ENCODE measurements around the gene JAG1. TPM values are rescaled to one million over a fixed set of nuclear protein-coding genes. Genes with fewer than 3 reads are reported as not detected.

JAG1 gene
- total and polyA plus RNA-seq, 9 of the 15 experiments (the other 6 are each of a cell fraction or from before 2014, with no cell fraction given): 0.04 to 0.40 (median 0.07) TPM

GRCh38 chr20:10644458-10645204, 29.2 kb downstream of the JAG1 start:
- FAIRE-seq (no peak), DNase-seq (ENCODE audit: extremely low read depth in 1 of 4, low spot score in 3 of 4) (no peak), ATAC-seq (no peak)
- Histone ChIP-seq H3K4me3 (no peak overlapping the region), H2AFZ (ENCODE audit: low read depth, low read length) (no peak overlapping the region), H3K9me3 (replicated peaks; ENCODE audit: control insufficient read depth, insufficient read depth, low read depth, low read length) (no peaks in the 10 kb centered on the region), H3K36me3 (ENCODE audit: control insufficient read depth, insufficient read depth, low read length) (no peaks in the 10 kb centered on the region), H3K79me2 (ENCODE audit: control insufficient read depth, insufficient read depth, low read length) (no peaks in the 10 kb centered on the region), H4K20me1 (replicated peaks; ENCODE audit: control insufficient read depth, insufficient read depth, low read length) (no peaks in the 10 kb centered on the region), H3K27ac (ENCODE audit: extremely low read depth, low read depth, low read length) (no peak overlapping the region), H3K9ac (ENCODE audit: insufficient read depth in 1 of 2, low read depth in 2 of 2, low read length in 2 of 2) (no peak overlapping the region), H3K4me2 (ENCODE audit: insufficient read depth, low read length) (no peak overlapping the region), H3K4me1 (replicated peaks in 1 of 2; ENCODE audit: control insufficient read depth in 2 of 2, insufficient read depth in 2 of 2, low read length in 2 of 2) (no peaks in the 10 kb centered on the region), H3K9me1 (ENCODE audit: control insufficient read depth, insufficient read depth, low read length) (no peaks in the 10 kb centered on the region), H3K27me3 (ENCODE audit: control insufficient read depth in 2 of 2, insufficient read depth in 2 of 2, low read length in 2 of 2) (peaks cover 3 to 27% of the 10 kb centered on the region in 2 experiments; a peak in 4 of 5 replicates)
- in situ Hi-C loops (cut with MboI) (no loop called here), intact Hi-C loops (cut with micrococcal nuclease) (loop anchor here (5.0 kb wide), 1 partner anchor 92 kb away; no protein-coding TSS in a partner anchor)
- ChIA-PET POLR2A (interaction anchor here (0.6 to 1.1 kb wide), 2 partner anchors 77 to 210 kb away, joined by 3 read pairs; partner anchors contain the start of gene MKKS), CTCF (ENCODE audit: low intra/inter-chr PET ratio) (no interaction called here)
- no TSS peak for BruUV-seq (replicated peaks)
- WGBS (ENCODE audit: insufficient coverage, low coverage, missing lambda C conversion rate): 9% methylated on average over 12 of the region's 14 CpGs
- TF ChIP-seq ID3 (CRISPR knock-in tag; IDR thresholded peaks at IDR 0.05) (no peak), ID3 (tag; IDR thresholded peaks at IDR 0.05) (no peak), CBX3 (IDR thresholded peaks at IDR 0.05; ENCODE audit: borderline replicate concordance in 1 of 2, low read length in 2 of 2) (no peak), FOXA1 (IDR thresholded peaks at IDR 0.05; ENCODE audit: borderline replicate concordance) (no peak), ZBTB12 (CRISPR knock-in tag; IDR thresholded peaks at IDR 0.05) (no peak), ZBTB8A (IDR thresholded peaks at IDR 0.05; ENCODE audit: partially characterized antibody) (no peak), ZNF316 (IDR thresholded peaks at IDR 0.05) (no peak), ZNF407 (IDR thresholded peaks at IDR 0.05; ENCODE audit: low read depth) (no peak), KAT7 (CRISPR knock-in tag; IDR thresholded peaks at IDR 0.05; ENCODE audit: borderline replicate concordance) (no peak), PHF21A (IDR thresholded peaks at IDR 0.05; ENCODE audit: borderline replicate concordance, low read depth) (no peak), NR2C1 (IDR thresholded peaks at IDR 0.05) (no peak), NR2C1 (tag; IDR thresholded peaks at IDR 0.05) (no peak), HNRNPUL1 (IDR thresholded peaks at IDR 0.05; ENCODE audit: low read length) (no peak), MECOM (CRISPR knock-in tag; IDR thresholded peaks at IDR 0.05) (no peak)

Measured in K562 (cell line).